ENCODE data around the gene HNRNPA0.

HNRNPA0 gene

GRCh38 chr5:137716337-137716736 is 37.8 kb downstream of the HNRNPA0 start:
- no peak for DNase-seq

DNA sequence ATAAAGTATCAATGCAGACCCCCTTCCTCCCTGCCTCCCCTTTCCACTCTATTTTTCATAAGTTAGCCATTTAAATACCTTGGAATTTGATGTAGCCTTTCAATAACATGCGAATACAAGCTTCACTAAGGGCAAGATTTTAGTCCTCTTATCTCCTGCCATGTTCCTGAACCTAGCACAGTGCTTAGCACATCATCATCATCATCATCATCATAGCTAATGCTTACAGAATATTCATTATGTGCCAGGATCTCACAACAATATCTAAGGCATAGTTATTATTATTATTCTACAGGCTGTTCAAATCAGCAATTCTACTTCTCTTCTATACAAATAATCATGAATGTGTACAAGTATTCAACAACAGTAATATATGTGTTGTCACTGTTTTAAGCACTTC is 38.7 kb downstream of the HNRNPA0 start:
- DNase-seq: no peak

DNA sequence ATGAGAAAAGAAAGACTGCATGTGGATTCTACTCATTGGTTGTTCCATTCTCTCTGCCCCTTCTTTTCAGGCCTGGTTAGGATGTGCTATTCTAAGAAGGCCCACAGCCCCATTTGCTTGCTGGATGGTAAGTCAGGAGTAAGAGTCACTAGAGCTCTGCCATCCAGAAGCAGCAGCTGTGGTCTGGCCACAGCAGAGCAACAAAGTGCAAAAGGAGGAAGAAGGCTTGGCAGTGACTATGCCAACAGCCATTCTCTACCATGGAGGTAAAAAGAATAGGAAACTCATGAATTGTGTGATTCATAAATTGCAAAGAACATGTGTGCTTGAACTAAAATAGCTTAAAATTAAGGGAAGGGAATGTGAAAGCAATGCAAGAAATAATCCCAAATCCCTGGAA is 39.2 kb downstream of the HNRNPA0 start:
- no peak for DNase-seq

DNA sequence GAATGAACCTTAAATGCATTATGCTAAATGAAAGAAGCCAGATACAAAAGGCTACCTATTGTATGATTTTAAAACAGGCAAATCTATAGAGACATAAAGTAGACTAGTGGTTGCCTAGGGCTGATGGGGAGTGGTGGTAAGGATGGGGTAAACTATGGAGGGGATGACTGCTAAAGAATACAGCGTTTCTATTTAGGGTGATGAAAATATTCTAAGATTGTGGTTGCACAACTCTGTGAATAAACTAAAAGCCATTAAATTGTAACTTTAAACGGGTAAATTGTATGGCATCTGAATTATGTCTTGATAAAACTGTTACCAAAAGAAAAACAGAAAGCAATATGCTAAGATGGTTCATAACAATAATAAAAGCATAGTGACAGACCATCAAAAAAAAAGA is 39.7 kb downstream of the HNRNPA0 start:
- no peak for DNase-seq

DNA sequence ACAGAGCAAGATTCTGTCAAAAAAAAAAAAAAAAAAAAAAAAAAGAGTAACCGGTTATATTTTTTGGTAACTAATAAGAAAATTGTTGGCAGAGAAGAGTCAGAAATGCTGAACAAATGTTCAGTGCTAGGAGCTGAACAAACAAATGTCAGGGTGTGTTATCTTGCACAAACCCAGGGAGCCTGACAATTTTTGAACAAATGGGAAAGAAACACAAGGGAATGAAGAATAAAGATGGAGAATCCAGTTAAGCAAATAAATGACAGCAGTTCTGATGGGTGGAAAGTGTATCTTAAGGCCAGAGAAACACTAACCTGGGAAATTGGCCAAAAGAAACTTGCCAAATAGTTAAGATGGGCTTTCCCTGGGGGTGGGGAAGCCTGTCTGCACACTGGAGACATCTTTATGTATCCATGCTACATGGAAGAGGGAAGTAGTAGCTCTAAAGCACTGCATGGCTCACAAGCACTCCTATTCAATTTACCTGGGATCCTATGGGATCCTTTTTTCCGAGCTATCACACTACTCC is 42.0 kb downstream of the HNRNPA0 start:
- no peak for DNase-seq

GRCh38 chr5:137710086-137710485 is 44.1 kb downstream of the HNRNPA0 start:
- DNase-seq: no peak

DNA sequence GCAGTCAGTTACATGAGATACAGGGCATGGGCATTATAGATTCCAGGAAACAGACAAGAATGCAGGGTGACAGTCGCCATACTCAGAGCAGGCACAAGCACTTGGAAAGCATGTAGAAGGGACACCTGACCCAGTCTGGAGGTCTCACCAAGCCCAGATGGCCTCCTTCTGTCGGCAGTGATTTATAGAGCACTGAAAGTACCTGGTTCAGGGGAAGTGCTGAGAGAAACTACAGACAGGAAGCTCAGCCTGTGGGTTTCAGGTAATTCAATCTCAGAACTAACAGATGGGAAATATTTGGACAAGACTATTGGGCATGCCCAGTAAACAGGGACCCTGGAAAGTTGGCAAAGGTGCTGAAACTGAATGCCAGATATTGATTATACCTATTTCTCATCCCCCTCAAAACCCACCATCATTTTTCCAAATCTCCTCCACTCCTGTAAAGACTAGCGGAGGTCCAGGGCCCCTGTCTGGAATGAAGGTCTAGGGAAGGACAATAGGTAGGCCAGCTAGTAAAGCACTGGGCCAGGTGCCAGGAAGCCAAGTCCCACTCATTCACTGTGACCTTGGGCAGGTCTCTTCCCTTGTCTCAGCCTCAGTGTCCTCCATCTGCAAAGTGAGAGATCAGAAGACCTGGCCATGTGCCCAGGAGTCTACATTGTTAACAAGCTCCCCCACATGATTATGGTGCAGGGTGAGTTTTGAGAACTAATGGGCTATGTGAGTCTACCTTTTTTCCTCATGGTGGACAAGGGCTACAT is 45.2 kb downstream of the HNRNPA0 start:
- DNase-seq: no peak

DNA sequence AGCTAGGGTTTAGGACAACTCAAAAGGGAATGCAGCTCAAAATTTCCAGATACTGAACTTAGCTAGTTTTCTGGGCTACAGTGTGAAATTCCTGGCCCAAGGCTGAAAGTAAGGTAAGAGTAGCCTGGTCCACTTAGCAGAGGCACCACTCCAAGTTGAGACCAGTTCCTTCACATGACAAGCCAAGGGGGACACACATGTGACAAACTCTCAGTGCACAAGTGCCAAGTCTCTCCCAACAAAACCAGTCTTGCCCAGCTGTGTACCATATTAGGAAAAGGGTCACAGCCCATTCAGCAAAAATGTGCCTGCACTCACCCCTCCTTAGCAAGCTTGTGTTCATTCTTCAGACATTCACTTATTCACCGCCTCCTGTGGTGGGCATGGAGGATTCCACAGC is 46.1 kb downstream of the HNRNPA0 start:
- no peak for DNase-seq

DNA sequence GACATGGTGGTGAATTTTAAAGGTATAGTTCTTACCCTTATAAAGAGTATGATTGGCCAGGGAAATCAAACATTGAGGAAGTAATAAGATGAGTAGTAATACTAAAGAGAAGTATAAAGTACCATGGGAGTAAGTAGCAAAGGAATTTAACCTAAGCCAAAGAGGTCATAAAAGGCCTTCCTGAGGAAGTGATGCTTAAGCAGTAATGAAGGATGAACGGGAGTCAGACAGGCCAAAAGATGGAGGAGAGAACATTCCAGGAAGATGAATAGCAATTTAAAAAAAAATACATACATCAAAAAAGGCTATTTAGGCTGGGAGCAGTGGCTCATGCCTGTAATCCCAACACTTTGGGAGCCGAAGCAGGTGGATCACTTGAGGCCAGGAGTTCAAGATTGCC is 47.3 kb downstream of the HNRNPA0 start:
- DNase-seq: no peak

DNA sequence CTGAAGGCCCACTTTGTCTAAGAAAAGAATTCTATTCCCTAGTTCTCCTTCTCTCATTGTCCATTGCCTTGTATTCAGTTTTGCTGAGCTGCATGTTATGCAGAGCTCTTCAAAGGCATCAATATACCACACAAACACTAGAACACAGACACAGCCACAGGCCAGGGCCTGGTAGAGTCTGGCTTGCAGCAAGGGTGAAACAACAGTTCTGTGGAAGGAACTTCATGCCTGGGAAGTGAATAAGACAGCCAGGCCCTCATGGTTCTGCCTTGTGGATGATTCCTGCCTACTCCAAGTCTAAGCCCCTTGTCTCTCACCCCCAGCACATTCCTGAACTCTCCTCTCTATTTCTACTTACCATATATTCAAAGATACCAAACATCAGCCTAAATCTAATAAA is 49.1 kb downstream of the HNRNPA0 start:
- DNase-seq: no peak

GRCh38 chr5:137703565-137703964 is 50.6 kb downstream of the HNRNPA0 start:
- DNase-seq: no peak

DNA sequence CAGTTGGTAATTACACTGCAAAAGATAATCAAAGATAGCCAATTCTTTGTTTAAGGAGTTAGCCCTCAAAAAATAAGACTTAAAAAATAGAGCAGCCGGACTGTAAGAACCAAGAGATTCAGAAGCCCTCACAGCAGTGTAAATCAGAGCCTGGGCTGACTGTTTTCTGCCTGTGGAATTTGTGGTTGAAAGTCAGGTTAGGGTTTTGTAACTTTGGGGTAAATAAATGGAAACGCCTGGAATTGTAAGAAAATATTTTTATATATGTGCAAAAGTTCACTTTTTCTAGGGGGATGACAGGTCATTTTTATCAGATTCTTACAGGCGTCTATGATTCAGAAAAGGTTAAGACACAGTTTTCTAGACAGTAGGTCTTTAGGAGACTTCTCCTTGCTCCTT is 53.9 kb downstream of the HNRNPA0 start:
- DNase-seq: no peak

- DNase-seq: no peak
These were observed 54.6 kb downstream of the HNRNPA0 start for GRCh38 chr5:137699336-137700281.

DNA sequence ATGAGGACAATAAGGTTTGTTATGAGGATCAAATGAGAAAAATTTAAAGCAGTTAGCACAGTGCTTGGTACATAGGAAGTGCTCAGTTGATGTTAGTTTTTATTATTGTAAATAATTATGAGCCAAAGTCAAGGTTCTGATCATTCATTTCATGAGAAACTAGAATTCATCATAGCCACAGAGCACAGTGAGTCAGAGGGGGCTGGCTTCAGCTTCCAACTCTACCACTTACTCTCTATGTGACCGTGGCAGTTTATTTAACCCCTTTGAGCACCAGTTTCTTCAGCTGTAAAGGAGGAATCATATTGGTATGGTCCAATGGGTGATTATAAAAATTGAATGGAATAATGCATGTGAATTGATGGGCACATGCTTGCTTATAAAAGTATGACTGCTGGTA is 57.7 kb downstream of the HNRNPA0 start:
- DNase-seq: peak in 2 of 4 experiments; percentile 3

- peak in 1 of 4 experiments; percentile 5 for DNase-seq
These were observed 58.3 kb downstream of the HNRNPA0 start for GRCh38 chr5:137695651-137696428.
